Measurements from ENCODE around the gene CMTM3. TPM values are rescaled to one million over a fixed set of nuclear protein-coding genes. Genes with fewer than 3 reads are reported as not detected.

CMTM3 gene
- total and polyA plus RNA-seq, 2 experiments from 2014 or later = 32.6 to 47.0 TPM

GRCh38 chr16:66612422-66612821 lies 7.9 kb downstream of the CMTM3 start:
- no peaks in the 10 kb centered on the region for H3K9me3 ChIP-seq (ENCODE audit: low read depth)
- TF ChIP-seq EZH2 (IDR thresholded peaks at IDR 0.05; ENCODE audit: insufficient read depth, poor library complexity, severe bottlenecking) = no peak
- no peak for TF ChIP-seq EZH2phosphoT487 (IDR thresholded peaks at IDR 0.05; ENCODE audit: insufficient read depth, low read depth)
- H3K4me1 ChIP-seq (ENCODE audit: insufficient read depth) = peaks cover 29% of the 10 kb centered on the region
- H3K4me3 ChIP-seq = no peak overlapping the region
- H3K27me3 ChIP-seq (replicated peaks; ENCODE audit: insufficient read depth) = no peaks in the 10 kb centered on the region
- H3K27ac ChIP-seq = no peak overlapping the region
- WGBS, 2 experiments (ENCODE audit: low coverage in 1 of 2, low lambda C conversion rate in 2 of 2, missing lambda C conversion rate in 2 of 2) = 84 to 87% methylated on average over 14 of the region's 14 CpGs
- no peaks in the 10 kb centered on the region for H3K9me2 ChIP-seq (ENCODE audit: insufficient read depth)
- no peak for DNase-seq
- no peaks in the 10 kb centered on the region for H4K20me1 ChIP-seq (ENCODE audit: insufficient read depth)
- H3F3A ChIP-seq (ENCODE audit: insufficient read depth) = peaks cover 15% of the 10 kb centered on the region
- H3K4me2 ChIP-seq (ENCODE audit: unreplicated experiment) = no peak overlapping the region
- H3K36me3 ChIP-seq (ENCODE audit: low read depth) = peaks cover 7% of the 10 kb centered on the region; the same call in 1 of the 2 replicates
- peaks cover 13% of the 10 kb centered on the region; the same call in 1 of the 2 replicates for H3K79me2 ChIP-seq (ENCODE audit: insufficient read depth)
- no peak overlapping the region for H3K9ac ChIP-seq
- in situ Hi-C loops (cut with MboI) = loop anchor here (10.0 kb wide), 1 partner anchor 92 kb away; no protein-coding TSS in a partner anchor
- no peak overlapping the region for H2AFZ ChIP-seq

GRCh38 chr16:66614161-66614802 lies 9.8 kb downstream of the CMTM3 start:
- Histone ChIP-seq H3K4me3 (no peak overlapping the region), H3K27me3 (replicated peaks; ENCODE audit: insufficient read depth) (no peaks in the 10 kb centered on the region), H3K9me2 (ENCODE audit: insufficient read depth) (no peaks in the 10 kb centered on the region), H4K20me1 (ENCODE audit: insufficient read depth) (no peaks in the 10 kb centered on the region), H3K36me3 (ENCODE audit: low read depth) (peaks cover 7% of the 10 kb centered on the region; the same call in 1 of the 2 replicates), H3K79me2 (ENCODE audit: insufficient read depth) (peaks cover 6% of the 10 kb centered on the region; the same call in 1 of the 2 replicates), H3K4me1 (ENCODE audit: insufficient read depth) (peaks cover 35% of the 10 kb centered on the region), H3K9ac (no peak overlapping the region), H3K4me2 (ENCODE audit: unreplicated experiment) (no peak overlapping the region), H2AFZ (no peak overlapping the region), H3K9me3 (ENCODE audit: low read depth) (no peaks in the 10 kb centered on the region), H3F3A (ENCODE audit: insufficient read depth) (peaks cover 29% of the 10 kb centered on the region), H3K27ac (no peak overlapping the region)
- TF ChIP-seq EZH2 (IDR thresholded peaks at IDR 0.05; ENCODE audit: insufficient read depth, poor library complexity, severe bottlenecking) = no peak
- TF ChIP-seq EZH2phosphoT487 (IDR thresholded peaks at IDR 0.05; ENCODE audit: insufficient read depth, low read depth) = no peak
- in situ Hi-C loops (cut with MboI) = loop anchor here (10.0 kb wide), 1 partner anchor 91 kb away; no protein-coding TSS in a partner anchor
- WGBS, 2 experiments (ENCODE audit: low coverage in 1 of 2, low lambda C conversion rate in 2 of 2, missing lambda C conversion rate in 2 of 2) = 75 to 77% methylated on average over 12 of the region's 12 CpGs
- DNase-seq = no peak

- 82 to 90% methylated on average over 4 of the region's 4 CpGs for WGBS, 2 experiments (ENCODE audit: low coverage in 1 of 2, low lambda C conversion rate in 2 of 2, missing lambda C conversion rate in 2 of 2)
Observed at GRCh38 chr16:66616169-66616568, 11.7 kb downstream of the CMTM3 start.

DNA sequence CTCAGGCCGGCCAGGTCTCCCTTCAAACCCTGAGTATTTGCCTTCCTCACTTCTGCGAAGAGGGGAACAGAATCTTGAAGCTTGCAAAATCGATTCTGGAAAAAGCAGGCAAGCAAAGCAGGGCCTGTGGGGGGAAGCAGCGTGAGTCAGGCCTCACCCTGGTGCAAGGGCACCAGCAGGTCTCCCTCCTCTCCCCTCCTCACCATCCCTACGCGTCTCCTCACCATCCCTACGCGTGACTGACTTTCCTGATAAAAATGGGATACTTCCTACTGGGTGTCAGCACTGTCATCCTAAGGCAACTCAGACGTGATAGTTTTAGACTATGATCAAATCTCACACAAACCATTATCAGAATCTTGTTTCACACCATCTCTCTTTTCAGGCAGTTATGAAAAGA lies 12.1 kb downstream of the CMTM3 start:
- H3K4me2 ChIP-seq (ENCODE audit: unreplicated experiment) = no peak overlapping the region
- H3K27me3 ChIP-seq (replicated peaks; ENCODE audit: insufficient read depth) = no peaks in the 10 kb centered on the region
- no peak overlapping the region for H2AFZ ChIP-seq
- in situ Hi-C loops (cut with MboI) = loop anchor here (10.0 kb wide), 1 partner anchor 88 kb away; no protein-coding TSS in a partner anchor
- no peaks in the 10 kb centered on the region for H3K79me2 ChIP-seq (ENCODE audit: insufficient read depth)
- no peaks in the 10 kb centered on the region for H4K20me1 ChIP-seq (ENCODE audit: insufficient read depth)
- DNase-seq = peak; percentile 26
- TF ChIP-seq EZH2phosphoT487 (IDR thresholded peaks at IDR 0.05; ENCODE audit: insufficient read depth, low read depth) (no peak), EZH2 (IDR thresholded peaks at IDR 0.05; ENCODE audit: insufficient read depth, poor library complexity, severe bottlenecking) (no peak)
- H3K4me3 ChIP-seq = no peak overlapping the region
- H3K27ac ChIP-seq = no peak overlapping the region
- peaks cover 41% of the 10 kb centered on the region for H3F3A ChIP-seq (ENCODE audit: insufficient read depth)
- H3K4me1 ChIP-seq (ENCODE audit: insufficient read depth) = peaks cover 51% of the 10 kb centered on the region
- 84% methylated on average over 9 of the region's 9 CpGs for WGBS, 2 experiments (ENCODE audit: low coverage in 1 of 2, low lambda C conversion rate in 2 of 2, missing lambda C conversion rate in 2 of 2)
- H3K9me3 ChIP-seq (ENCODE audit: low read depth) = no peaks in the 10 kb centered on the region
- H3K9me2 ChIP-seq (ENCODE audit: insufficient read depth) = no peaks in the 10 kb centered on the region
- no peaks in the 10 kb centered on the region for H3K36me3 ChIP-seq (ENCODE audit: low read depth)
- no peak overlapping the region for H3K9ac ChIP-seq

More at GRCh38 chr16:66616169-66616568, 11.7 kb downstream of the CMTM3 start:
- Histone ChIP-seq H3K9me3 (ENCODE audit: low read depth) (no peaks in the 10 kb centered on the region), H3K4me2 (ENCODE audit: unreplicated experiment) (no peak overlapping the region), H4K20me1 (ENCODE audit: insufficient read depth) (no peaks in the 10 kb centered on the region), H3K79me2 (ENCODE audit: insufficient read depth) (no peaks in the 10 kb centered on the region), H3K27ac (no peak overlapping the region), H3K9me2 (ENCODE audit: insufficient read depth) (no peaks in the 10 kb centered on the region), H3K36me3 (ENCODE audit: low read depth) (no peaks in the 10 kb centered on the region), H3K4me3 (no peak overlapping the region), H3F3A (ENCODE audit: insufficient read depth) (peaks cover 41% of the 10 kb centered on the region), H3K9ac (no peak overlapping the region), H3K4me1 (ENCODE audit: insufficient read depth) (peaks cover 51% of the 10 kb centered on the region), H2AFZ (no peak overlapping the region), H3K27me3 (replicated peaks; ENCODE audit: insufficient read depth) (no peaks in the 10 kb centered on the region)
- no peak for TF ChIP-seq EZH2phosphoT487 (IDR thresholded peaks at IDR 0.05; ENCODE audit: insufficient read depth, low read depth)
- no peak for TF ChIP-seq EZH2 (IDR thresholded peaks at IDR 0.05; ENCODE audit: insufficient read depth, poor library complexity, severe bottlenecking)
- DNase-seq = no peak
- in situ Hi-C loops (cut with MboI) = loop anchor here (10.0 kb wide), 1 partner anchor 89 kb away; no protein-coding TSS in a partner anchor

Data from GM23248 (cell line).